ENCODE results near the gene MACROH2A2. TPM values are rescaled to one million over a fixed set of nuclear protein-coding genes. Genes with fewer than 3 reads are reported as not detected.

The MACROH2A2 gene
- total and polyA plus RNA-seq, 2 of the 13 experiments (the other 11 are each of a cell fraction or from before 2014, with no cell fraction given): 9.8 to 43.1 TPM

DNA sequence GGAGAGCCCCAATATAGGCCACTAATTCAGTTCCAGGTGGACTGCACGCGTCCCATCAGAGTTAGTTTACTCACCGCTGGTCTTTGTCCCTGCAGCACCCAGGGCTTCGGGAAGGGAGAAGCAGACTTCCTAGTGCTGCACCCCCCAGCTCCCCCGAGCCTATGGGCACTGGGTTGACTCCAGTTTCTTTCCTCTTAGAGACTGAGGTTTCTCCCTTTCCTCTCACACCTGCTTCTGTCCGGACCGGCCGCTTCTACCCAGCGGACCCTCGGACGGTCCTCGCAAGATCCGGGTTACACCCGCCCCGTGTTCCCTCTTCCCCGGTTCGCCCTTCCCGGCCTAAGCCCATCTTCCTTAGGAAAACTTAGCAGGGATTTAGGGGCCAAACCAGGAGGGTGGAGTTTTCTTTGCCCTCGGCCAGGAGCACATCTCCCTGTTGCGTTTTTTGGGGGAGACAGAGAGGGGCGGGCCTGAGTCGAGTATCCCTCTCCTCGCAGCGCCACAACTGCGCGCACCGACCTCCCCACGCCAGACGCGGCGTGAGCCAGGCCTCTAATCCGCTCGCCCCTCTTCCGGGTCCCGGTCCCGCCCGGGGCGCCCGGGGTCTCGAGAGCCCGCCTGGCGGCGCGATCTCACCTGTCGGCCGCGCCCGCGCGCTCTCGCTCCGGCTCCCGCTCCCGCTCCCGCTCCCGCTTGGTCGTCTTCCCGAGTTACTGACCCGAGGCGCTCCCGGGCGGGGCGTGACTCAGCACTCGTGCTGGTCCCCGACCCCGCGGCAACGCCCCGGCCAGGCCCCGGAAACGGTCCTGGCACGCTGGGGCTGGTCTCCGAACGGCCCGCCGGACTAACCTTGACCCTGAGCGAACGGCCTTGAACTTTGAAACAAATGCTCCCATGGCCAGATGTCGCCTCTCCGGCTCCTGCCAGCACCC lies 79.7 kb downstream of the MACROH2A2 start, which contains the start of gene AIFM2 (continued):
- TF ChIP-seq, protein P1, sequence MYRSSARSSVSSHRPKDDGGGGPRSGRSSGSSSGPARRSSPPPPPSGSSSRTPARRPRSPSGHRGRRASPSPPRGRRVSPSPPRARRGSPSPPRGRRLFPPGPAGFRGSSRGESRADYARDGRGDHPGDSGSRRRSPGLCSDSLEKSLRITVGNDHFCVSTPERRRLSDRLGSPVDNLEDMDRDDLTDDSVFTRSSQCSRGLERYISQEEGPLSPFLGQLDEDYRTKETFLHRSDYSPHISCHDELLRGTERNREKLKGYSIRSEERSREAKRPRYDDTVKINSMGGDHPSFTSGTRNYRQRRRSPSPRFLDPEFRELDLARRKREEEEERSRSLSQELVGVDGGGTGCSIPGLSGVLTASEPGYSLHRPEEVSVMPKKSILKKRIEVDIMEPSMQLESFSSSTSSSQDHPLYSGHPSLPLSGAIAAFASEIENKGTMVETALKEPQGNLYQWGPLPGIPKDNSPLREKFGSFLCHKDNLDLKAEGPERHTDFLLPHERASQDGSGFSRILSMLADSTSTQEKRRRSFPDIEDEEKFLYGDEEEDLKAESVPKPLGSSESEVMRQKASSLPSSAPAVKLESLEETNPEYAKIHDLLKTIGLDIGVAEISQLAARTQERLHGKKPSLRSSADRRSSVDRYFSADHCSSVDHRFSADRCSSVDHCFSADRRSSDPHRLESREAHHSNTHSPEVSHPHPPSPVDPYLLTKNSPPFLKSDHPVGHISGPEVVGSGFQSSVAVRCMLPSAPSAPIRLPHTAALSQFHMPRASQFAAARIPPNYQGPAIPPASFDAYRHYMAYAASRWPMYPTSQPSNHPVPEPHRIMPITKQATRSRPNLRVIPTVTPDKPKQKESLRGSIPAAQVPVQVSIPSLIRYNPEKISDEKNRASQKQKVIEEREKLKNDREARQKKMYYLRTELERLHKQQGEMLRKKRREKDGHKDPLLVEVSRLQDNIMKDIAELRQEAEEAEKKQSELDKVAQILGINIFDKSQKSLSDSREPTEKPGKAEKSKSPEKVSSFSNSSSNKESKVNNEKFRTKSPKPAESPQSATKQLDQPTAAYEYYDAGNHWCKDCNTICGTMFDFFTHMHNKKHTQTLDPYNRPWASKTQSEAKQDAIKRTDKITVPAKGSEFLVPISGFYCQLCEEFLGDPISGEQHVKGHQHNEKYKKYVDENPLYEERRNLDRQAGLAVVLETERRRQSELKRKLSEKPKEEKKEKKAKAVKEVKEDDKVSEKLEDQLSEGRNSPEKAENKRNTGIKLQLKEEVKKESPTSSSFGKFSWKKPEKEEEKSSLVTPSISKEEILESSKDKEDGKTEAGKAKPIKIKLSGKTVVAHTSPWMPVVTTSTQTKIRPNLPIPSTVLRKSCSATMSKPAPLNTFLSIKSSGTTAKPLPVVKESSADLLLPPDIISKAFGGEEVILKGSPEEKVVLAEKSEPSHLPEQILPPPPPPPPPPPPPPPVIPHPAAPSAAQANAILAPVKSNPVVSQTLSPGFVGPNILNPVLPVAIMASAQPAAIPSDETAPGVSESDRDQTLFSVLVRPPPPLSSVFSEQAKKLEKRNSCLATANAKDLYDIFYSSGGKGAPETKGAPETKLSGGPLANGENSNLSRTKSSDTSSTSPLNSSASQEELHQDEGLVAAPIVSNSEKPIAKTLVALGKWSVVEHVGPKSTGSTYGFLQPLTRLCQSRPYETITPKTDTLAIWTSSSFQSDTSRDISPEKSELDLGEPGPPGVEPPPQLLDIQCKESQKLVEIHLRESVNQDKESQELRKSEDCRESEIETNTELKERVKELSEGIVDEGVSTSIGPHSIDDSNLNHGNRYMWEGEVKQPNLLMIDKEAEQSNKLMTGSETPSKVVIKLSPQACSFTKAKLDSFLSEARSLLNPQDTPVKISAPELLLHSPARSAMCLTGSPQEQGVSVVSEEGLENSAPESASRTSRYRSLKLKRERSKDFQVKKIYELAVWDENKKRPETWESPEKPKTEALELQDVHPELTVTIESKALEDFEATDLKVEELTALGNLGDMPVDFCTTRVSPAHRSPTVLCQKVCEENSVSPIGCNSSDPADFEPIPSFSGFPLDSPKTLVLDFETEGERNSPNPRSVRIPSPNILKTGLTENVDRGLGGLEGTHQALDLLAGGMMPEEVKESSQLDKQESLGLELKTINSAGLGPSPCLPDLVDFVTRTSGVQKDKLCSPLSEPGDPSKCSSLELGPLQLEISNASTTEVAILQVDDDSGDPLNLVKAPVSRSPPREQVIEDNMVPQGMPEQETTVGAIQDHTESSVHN (CRISPR knock-in tag; IDR thresholded peaks at IDR 0.05): no peak
- TF ChIP-seq ZNF775 (CRISPR knock-in tag; IDR thresholded peaks at IDR 0.05; ENCODE audit: borderline replicate concordance) (0 out of 2 replicates have a peak, but pooled peaks have one; percentile 51), IKZF1 (IDR thresholded peaks at IDR 0.05) (no peak), XRCC5 (optimal IDR thresholded peaks at IDR 0.05; ENCODE audit: low read length) (no peak), STAT5B (CRISPR knock-in tag; IDR thresholded peaks at IDR 0.05) (no peak), ZNF468 (CRISPR knock-in tag; IDR thresholded peaks at IDR 0.05) (no peak), KDM6A (CRISPR knock-in tag; IDR thresholded peaks at IDR 0.05; ENCODE audit: low read depth) (no peak), ERF (CRISPR knock-in tag; IDR thresholded peaks at IDR 0.05) (peak; percentile 99), ZNF432 (CRISPR knock-in tag; IDR thresholded peaks at IDR 0.05; ENCODE audit: borderline replicate concordance) (no peak), NR2F6 (IDR thresholded peaks at IDR 0.05) (peak; percentile 71), NR2F6 (CRISPR knock-in tag; IDR thresholded peaks at IDR 0.05) (peak; percentile 96), SMC3 (IDR thresholded peaks at IDR 0.05; ENCODE audit: low read length) (no peak), MLLT10 (CRISPR knock-in tag; IDR thresholded peaks at IDR 0.05) (no peak), YY1 (IDR thresholded peaks at IDR 0.05; ENCODE audit: insufficient read depth, insufficient replicate concordance, low read depth, low read length) (peak; percentile 43), ZNF674 (CRISPR knock-in tag; IDR thresholded peaks at IDR 0.05; ENCODE audit: low read depth) (no peak), SATB2 (CRISPR knock-in tag; IDR thresholded peaks at IDR 0.05) (no peak), CC2D1A (CRISPR knock-in tag; IDR thresholded peaks at IDR 0.05) (no peak), RCOR2 (CRISPR knock-in tag; IDR thresholded peaks at IDR 0.05) (peak; percentile 70; the same call in 1 of the 2 replicates)
- TF ChIP-seq, protein P2, sequence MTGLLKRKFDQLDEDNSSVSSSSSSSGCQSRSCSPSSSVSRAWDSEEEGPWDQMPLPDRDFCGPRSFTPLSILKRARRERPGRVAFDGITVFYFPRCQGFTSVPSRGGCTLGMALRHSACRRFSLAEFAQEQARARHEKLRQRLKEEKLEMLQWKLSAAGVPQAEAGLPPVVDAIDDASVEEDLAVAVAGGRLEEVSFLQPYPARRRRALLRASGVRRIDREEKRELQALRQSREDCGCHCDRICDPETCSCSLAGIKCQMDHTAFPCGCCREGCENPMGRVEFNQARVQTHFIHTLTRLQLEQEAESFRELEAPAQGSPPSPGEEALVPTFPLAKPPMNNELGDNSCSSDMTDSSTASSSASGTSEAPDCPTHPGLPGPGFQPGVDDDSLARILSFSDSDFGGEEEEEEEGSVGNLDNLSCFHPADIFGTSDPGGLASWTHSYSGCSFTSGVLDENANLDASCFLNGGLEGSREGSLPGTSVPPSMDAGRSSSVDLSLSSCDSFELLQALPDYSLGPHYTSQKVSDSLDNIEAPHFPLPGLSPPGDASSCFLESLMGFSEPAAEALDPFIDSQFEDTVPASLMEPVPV (CRISPR knock-in tag; IDR thresholded peaks at IDR 0.05): peak; percentile 33
- TF ChIP-seq, protein P3, sequence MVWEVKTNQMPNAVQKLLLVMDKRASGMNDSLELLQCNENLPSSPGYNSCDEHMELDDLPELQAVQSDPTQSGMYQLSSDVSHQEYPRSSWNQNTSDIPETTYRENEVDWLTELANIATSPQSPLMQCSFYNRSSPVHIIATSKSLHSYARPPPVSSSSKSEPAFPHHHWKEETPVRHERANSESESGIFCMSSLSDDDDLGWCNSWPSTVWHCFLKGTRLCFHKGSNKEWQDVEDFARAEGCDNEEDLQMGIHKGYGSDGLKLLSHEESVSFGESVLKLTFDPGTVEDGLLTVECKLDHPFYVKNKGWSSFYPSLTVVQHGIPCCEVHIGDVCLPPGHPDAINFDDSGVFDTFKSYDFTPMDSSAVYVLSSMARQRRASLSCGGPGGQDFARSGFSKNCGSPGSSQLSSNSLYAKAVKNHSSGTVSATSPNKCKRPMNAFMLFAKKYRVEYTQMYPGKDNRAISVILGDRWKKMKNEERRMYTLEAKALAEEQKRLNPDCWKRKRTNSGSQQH (CRISPR knock-in tag; IDR thresholded peaks at IDR 0.05; ENCODE audit: low read depth): peak; percentile 41; the same call in 1 of the 2 replicates
